Measurements from ENCODE around the gene SMIM36.

The SMIM36 gene

GRCh38 chr17:55433629-55434422 lies 77.4 kb downstream of the SMIM36 start:
- TF ChIP-seq FOXP2 (optimal IDR thresholded peaks at IDR 0.05; ENCODE audit: borderline replicate concordance, extremely low read depth, extremely low read length, insufficient read depth) (no peak), SIN3A (IDR thresholded peaks at IDR 0.05; ENCODE audit: borderline replicate concordance, insufficient read depth, low read length) (no peak), REST (IDR thresholded peaks at IDR 0.05; ENCODE audit: insufficient read depth in 1 of 2, low read depth in 2 of 2, low read length in 2 of 2) (no peak), TAF1 (IDR thresholded peaks at IDR 0.05; ENCODE audit: borderline replicate concordance, insufficient read depth, low read length) (no peak), POLR2AphosphoS5 (IDR thresholded peaks at IDR 0.05; ENCODE audit: low read depth, low read length) (no peak)

- no peak for TF ChIP-seq SIN3A (IDR thresholded peaks at IDR 0.05; ENCODE audit: borderline replicate concordance, insufficient read depth, low read length)
- TF ChIP-seq POLR2AphosphoS5 (IDR thresholded peaks at IDR 0.05; ENCODE audit: low read depth, low read length) = no peak
- no peak for TF ChIP-seq TAF1 (IDR thresholded peaks at IDR 0.05; ENCODE audit: borderline replicate concordance, insufficient read depth, low read length)
- TF ChIP-seq FOXP2 (optimal IDR thresholded peaks at IDR 0.05; ENCODE audit: borderline replicate concordance, extremely low read depth, extremely low read length, insufficient read depth) = no peak
- no peak for TF ChIP-seq REST (IDR thresholded peaks at IDR 0.05; ENCODE audit: insufficient read depth in 1 of 2, low read depth in 2 of 2, low read length in 2 of 2)
Measured at GRCh38 chr17:55433029-55433628, 78.1 kb downstream of the SMIM36 start.

- TF ChIP-seq POLR2AphosphoS5 (IDR thresholded peaks at IDR 0.05; ENCODE audit: low read depth, low read length) (no peak), SIN3A (IDR thresholded peaks at IDR 0.05; ENCODE audit: borderline replicate concordance, insufficient read depth, low read length) (no peak), FOXP2 (optimal IDR thresholded peaks at IDR 0.05; ENCODE audit: borderline replicate concordance, extremely low read depth, extremely low read length, insufficient read depth) (no peak), TAF1 (IDR thresholded peaks at IDR 0.05; ENCODE audit: borderline replicate concordance, insufficient read depth, low read length) (no peak), REST (IDR thresholded peaks at IDR 0.05; ENCODE audit: insufficient read depth in 1 of 2, low read depth in 2 of 2, low read length in 2 of 2) (no peak)
Measured at GRCh38 chr17:55432358-55433028, 78.8 kb downstream of the SMIM36 start.

- no peak for TF ChIP-seq POLR2AphosphoS5 (IDR thresholded peaks at IDR 0.05; ENCODE audit: low read depth, low read length)
- no peak for TF ChIP-seq REST (IDR thresholded peaks at IDR 0.05; ENCODE audit: insufficient read depth in 1 of 2, low read depth in 2 of 2, low read length in 2 of 2)
- TF ChIP-seq SIN3A (IDR thresholded peaks at IDR 0.05; ENCODE audit: borderline replicate concordance, insufficient read depth, low read length) = no peak
- TF ChIP-seq FOXP2 (optimal IDR thresholded peaks at IDR 0.05; ENCODE audit: borderline replicate concordance, extremely low read depth, extremely low read length, insufficient read depth) = no peak
- TF ChIP-seq TAF1 (IDR thresholded peaks at IDR 0.05; ENCODE audit: borderline replicate concordance, insufficient read depth, low read length) = no peak
Measured at GRCh38 chr17:55430541-55431288, 80.5 kb downstream of the SMIM36 start.
